Measurements from ENCODE around the gene KCNMB4.

- TF ChIP-seq CTCF (conservative IDR thresholded peaks at IDR 0.05; ENCODE audit: low read length) (no peak), EZH2phosphoT487 (IDR thresholded peaks at IDR 0.05; ENCODE audit: borderline replicate concordance) (no peak)
These were observed 17.4 kb downstream of the KCNMB4 start for GRCh38 chr12:70383484-70383883.

All from Loucy (cell line).